Mucosa of descending colon (tissue), 3 donors: ENCODE measurements around the gene UNC13C. TPM values are rescaled to one million over a fixed set of nuclear protein-coding genes. Genes with fewer than 3 reads are reported as not detected.

Experiments used
- ATAC-seq: fragments of 200-7000 bp; cut with Tn5 transposase; one replicate; pipeline ENCODE4 v1.9.1; 2020; ENCODE audit warnings: mild to moderate bottlenecking, moderate library complexity
- DNase-seq, 3 donors: peaks; one replicate each; pipeline ENCODE4 v3.0.0-alpha.2; 2020
- H3K36me3 ChIP-seq: fragments of 200-600 bp; one replicate; pipeline ENCODE4 v1.8.0; 2021; ENCODE audit warnings: low read depth, mild to moderate bottlenecking
- H3K4me1 ChIP-seq: fragments of 200-600 bp; one replicate; pipeline ENCODE4 v1.8.0; 2021; ENCODE audit warnings: low read depth, mild to moderate bottlenecking
- H3K4me3 ChIP-seq: fragments of 200-600 bp; one replicate; pipeline ENCODE4 v1.8.0; 2021; ENCODE audit warnings: mild to moderate bottlenecking
- H3K9me3 ChIP-seq: fragments of 200-600 bp; one replicate; pipeline ENCODE4 v1.8.0; 2021; ENCODE audit warnings: mild to moderate bottlenecking
- intact Hi-C, 2 donors: fragments of 100-400 bp; cut with DNase I in 1 of 2; cut with micrococcal nuclease in 1 of 2; formaldehyde crosslinking; loops; one replicate each; pipeline versions ENCODE4 v1.11.0 to v1.11.1; 2022; cut with DNase I, micrococcal nuclease
- total RNA-seq, 3 donors: library from RNA; stranded (reverse); fragmentation: NEBNext Ultra II Directional in 2 of 3; extraction: Animal tissue kit (Norgen Biotek cat#: 25700) in 2 of 3; gene quantifications; one replicate each; pipeline versions ENCODE4 v1.2.1 to v1.2.4, GENCODE V29; 2021 to 2023
- TF ChIP-seq, protein P1 (sequence below): fragments of 200-600 bp; IDR thresholded peaks from one replicate; pipeline ENCODE4 v1.8.0; 2022; ENCODE audit warnings: antibody characterized with exemption, mild to moderate bottlenecking
- donor health status: DM: no; HTN: no; CAD: no; lungs with moderate emphysema.
- donor health status: DM: no; HTN: no; CAD: no.
- donor health status: DM: no; HTN: yes; CAD: no.

UNC13C gene
- total RNA-seq, 3 donors from 2014 or later = 0.06 to 1.9 (median 0.12) TPM

DNA sequence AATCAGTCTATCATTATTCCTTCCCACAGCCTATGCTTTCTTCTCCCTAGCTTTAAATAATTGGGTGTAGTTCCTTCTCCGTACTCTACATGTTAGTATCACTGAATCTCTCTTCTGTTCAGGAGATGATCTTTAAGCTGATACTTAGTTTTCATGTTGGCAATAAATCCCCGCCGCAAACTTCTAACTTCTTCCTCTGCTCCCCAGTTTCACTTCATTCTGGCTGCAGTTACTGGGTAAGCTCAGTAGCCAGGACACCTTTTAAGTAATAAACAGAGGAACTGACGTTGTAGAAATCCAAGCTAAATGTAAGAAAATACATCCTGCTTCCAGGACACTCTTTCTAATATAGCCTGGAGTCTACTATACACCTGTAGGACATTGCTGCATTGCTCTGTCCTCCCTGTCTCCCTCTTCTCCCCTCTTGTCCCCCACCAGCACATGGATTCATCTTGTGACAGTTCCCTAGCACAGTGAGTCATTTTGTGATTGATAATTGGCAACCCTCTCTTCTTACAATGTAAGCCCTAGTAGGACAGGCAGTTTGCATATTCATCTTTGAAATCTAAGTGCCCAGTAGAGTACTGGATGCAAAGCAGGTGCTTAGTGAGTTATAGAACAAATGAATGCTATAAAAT, 598.2 kb downstream of the UNC13C start:
- TF ChIP-seq, protein P1, sequence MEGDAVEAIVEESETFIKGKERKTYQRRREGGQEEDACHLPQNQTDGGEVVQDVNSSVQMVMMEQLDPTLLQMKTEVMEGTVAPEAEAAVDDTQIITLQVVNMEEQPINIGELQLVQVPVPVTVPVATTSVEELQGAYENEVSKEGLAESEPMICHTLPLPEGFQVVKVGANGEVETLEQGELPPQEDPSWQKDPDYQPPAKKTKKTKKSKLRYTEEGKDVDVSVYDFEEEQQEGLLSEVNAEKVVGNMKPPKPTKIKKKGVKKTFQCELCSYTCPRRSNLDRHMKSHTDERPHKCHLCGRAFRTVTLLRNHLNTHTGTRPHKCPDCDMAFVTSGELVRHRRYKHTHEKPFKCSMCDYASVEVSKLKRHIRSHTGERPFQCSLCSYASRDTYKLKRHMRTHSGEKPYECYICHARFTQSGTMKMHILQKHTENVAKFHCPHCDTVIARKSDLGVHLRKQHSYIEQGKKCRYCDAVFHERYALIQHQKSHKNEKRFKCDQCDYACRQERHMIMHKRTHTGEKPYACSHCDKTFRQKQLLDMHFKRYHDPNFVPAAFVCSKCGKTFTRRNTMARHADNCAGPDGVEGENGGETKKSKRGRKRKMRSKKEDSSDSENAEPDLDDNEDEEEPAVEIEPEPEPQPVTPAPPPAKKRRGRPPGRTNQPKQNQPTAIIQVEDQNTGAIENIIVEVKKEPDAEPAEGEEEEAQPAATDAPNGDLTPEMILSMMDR = no peak
- DNase-seq (no peak), ATAC-seq (no peak)
- H3K9me3 ChIP-seq = no peaks in the 10 kb centered on the region
- no peaks in the 10 kb centered on the region for H3K4me1 ChIP-seq
- H3K4me3 ChIP-seq = no peak overlapping the region
- intact Hi-C loops = no loop called here
- H3K36me3 ChIP-seq = no peaks in the 10 kb centered on the region

DNA sequence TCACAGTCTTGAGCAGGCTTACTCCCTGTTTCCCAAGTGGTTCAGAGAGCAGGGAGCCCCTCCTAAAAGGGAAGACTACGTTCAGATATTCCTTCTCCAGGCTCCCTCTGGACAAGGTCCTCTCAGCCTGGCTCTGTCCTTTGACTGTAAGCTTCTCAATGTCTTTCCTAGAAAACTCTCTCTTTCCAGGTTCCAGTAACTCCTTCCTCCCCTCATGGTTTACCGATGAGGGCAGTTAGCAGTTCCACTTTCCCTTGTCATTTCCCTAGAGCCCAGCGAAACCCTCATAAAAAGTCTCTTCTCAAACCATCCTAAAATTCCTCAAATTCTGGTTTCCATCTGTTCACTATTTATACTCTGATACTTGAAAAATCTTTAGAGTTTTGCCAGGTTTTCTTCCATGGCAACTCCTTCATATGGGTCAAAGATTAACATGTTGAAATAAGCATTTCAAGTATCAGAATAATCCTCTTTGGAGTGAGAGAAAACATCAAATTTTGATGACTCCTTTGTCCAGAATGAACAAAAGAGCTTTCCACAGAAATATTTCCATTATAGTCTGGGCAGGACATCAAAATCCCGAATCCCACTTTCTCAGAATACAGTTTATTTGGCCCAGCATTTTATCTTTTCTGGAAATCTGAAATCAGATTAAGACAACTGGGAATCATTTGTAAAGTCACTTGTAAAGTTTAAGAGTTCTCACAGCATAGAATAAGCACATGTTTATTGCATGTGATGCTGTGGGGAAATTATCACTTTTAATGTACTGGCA, 599.4 kb downstream of the UNC13C start:
- TF ChIP-seq, protein P1 = no peak
- Histone ChIP-seq H3K4me1 (no peaks in the 10 kb centered on the region), H3K36me3 (no peaks in the 10 kb centered on the region), H3K4me3 (no peak overlapping the region), H3K9me3 (no peaks in the 10 kb centered on the region)
- no peak for DNase-seq
- no peak for ATAC-seq
- intact Hi-C loops = no loop called here

DNA sequence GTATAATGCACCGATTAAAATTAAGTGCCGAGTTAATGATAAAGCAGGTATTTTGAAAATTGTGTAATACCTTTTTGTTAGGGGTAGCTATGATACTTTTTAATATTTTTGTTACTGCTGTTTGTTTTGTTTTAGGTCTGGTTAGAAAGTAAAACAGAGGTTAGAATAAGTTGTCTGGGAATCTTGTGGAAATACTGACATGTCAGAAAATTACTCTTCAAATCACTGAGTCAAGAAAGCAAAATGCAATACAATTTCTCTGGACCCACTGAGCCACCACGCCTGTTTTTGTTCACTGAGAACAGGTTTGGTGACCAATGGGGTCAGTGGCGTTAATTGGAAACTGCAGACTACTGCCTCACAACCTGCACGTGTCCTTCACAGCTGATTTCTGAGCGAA, 601.6 kb downstream of the UNC13C start:
- TF ChIP-seq, protein P1 = no peak
- no peaks in the 10 kb centered on the region for H3K36me3 ChIP-seq
- DNase-seq = no peak
- ATAC-seq = no peak
- intact Hi-C loops = no loop called here
- no peak overlapping the region for H3K4me3 ChIP-seq
- H3K9me3 ChIP-seq = no peaks in the 10 kb centered on the region
- no peaks in the 10 kb centered on the region for H3K4me1 ChIP-seq

DNA sequence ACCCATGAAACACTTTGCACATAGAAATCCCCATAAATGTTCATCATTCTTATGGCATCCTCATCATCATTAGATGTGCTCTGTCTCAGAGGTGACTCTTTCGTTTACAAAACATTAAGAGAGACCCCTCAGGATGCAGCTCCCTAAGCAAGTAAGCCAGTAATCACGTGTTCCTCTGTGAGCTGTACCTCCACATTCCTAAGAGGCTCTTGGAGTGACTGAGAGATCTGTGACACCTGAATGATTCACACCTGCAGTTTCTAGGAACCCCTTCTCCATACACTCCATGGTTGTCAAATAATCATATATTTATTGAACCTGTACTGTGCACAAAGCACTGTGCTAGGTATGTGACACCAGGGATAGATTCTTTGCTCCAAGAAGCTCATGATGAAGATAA, 602.4 kb downstream of the UNC13C start:
- TF ChIP-seq, protein P1 = no peak
- no peak for ATAC-seq
- intact Hi-C loops = no loop called here

DNA sequence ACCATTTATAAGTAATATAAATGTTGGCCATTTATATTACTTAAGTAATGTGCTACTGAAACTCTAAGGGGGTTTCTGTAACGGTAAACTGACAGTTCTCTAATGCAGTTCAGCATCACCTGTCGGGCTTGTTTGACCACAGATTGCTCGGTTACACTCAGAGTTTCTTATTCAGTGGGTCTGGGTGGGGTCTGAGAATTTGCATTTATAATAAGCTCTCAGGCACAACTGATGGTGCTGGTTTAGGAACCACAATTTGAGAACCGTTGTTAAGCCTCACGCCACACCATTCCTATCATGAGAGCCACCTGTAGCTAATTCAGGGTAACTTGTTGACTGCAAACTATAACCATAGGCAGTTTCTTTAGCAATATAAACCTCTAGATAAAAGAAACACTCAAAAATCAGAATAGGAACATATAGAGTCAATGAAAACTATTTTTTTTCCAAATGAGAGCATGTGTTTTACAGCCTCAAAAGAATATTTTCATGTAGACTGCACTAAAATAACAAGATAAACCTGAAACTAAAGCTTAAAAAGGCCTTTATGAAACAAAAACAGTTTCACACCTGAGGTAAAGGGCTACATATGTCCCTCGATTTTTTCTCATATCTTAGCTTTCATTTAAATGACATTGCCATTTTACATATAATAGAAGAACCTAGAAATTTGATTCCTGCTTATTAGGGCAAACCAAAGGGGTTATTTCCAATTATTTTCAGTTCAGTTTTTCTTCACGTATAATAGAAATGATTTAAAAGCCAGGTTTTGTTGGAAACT, 604.8 kb downstream of the UNC13C start:
- Histone ChIP-seq H3K36me3 (no peaks in the 10 kb centered on the region), H3K4me3 (no peak overlapping the region), H3K4me1 (no peaks in the 10 kb centered on the region), H3K9me3 (no peaks in the 10 kb centered on the region)
- ATAC-seq (no peak), DNase-seq (no peak)
- TF ChIP-seq, protein P1 = no peak
- intact Hi-C loops = no loop called here

More for the DNA sequence above, 602.4 kb downstream of the UNC13C start:
- no peak for DNase-seq
- no peaks in the 10 kb centered on the region for H3K36me3 ChIP-seq
- H3K9me3 ChIP-seq = no peaks in the 10 kb centered on the region
- H3K4me1 ChIP-seq = no peaks in the 10 kb centered on the region
- no peak overlapping the region for H3K4me3 ChIP-seq
